ENCODE results near the gene SORL1-AS1.

The SORL1-AS1 gene

GRCh38 chr11:121469910-121470309 is 17.1 kb upstream of the SORL1-AS1 start:
- Histone ChIP-seq H3K4me1 (ENCODE audit: insufficient read depth, low read length) (peaks cover 13% of the 10 kb centered on the region), H3K27me3 (ENCODE audit: insufficient read depth, low read length) (peaks cover 15% of the 10 kb centered on the region), H3K27ac (ENCODE audit: low read depth, low read length) (no peak overlapping the region), H3K4me3 (ENCODE audit: insufficient read depth, low read length) (no peak overlapping the region), H3K4me2 (ENCODE audit: insufficient read depth, low read length) (no peak overlapping the region), H4K20me1 (ENCODE audit: insufficient read depth, low read length) (no peaks in the 10 kb centered on the region), H3K36me3 (ENCODE audit: insufficient read depth, low read length) (no peaks in the 10 kb centered on the region), H3K9me3 (ENCODE audit: low read depth, low read length) (no peaks in the 10 kb centered on the region), H3K79me2 (ENCODE audit: insufficient read depth, low read length) (no peaks in the 10 kb centered on the region), H2AFZ (ENCODE audit: low read length) (no peak overlapping the region)
- no peak for DNase-seq (ENCODE audit: insufficient read length, low spot score, missing footprints)
- TF ChIP-seq CTCF (IDR thresholded peaks at IDR 0.05; ENCODE audit: extremely low read depth, low read depth, low read length) = no peak

- no peak for TF ChIP-seq CTCF (IDR thresholded peaks at IDR 0.05; ENCODE audit: extremely low read depth, low read depth, low read length)
- DNase-seq (ENCODE audit: insufficient read length, low spot score, missing footprints) = no peak
- Histone ChIP-seq H3K27ac (ENCODE audit: low read depth, low read length) (no peak overlapping the region), H3K4me3 (ENCODE audit: insufficient read depth, low read length) (no peak overlapping the region), H3K36me3 (ENCODE audit: insufficient read depth, low read length) (no peaks in the 10 kb centered on the region), H4K20me1 (ENCODE audit: insufficient read depth, low read length) (no peaks in the 10 kb centered on the region), H3K4me1 (ENCODE audit: insufficient read depth, low read length) (peaks cover 22% of the 10 kb centered on the region), H3K79me2 (ENCODE audit: insufficient read depth, low read length) (no peaks in the 10 kb centered on the region), H3K4me2 (ENCODE audit: insufficient read depth, low read length) (no peak overlapping the region), H2AFZ (ENCODE audit: low read length) (no peak overlapping the region), H3K27me3 (ENCODE audit: insufficient read depth, low read length) (peaks cover 15% of the 10 kb centered on the region), H3K9me3 (ENCODE audit: low read depth, low read length) (no peaks in the 10 kb centered on the region)
Observed at GRCh38 chr11:121467965-121468364, 15.2 kb upstream of the SORL1-AS1 start.

- Histone ChIP-seq H2AFZ (ENCODE audit: low read length) (no peak overlapping the region), H3K79me2 (ENCODE audit: insufficient read depth, low read length) (no peaks in the 10 kb centered on the region), H3K27me3 (ENCODE audit: insufficient read depth, low read length) (peaks cover 14% of the 10 kb centered on the region), H4K20me1 (ENCODE audit: insufficient read depth, low read length) (no peaks in the 10 kb centered on the region), H3K4me3 (ENCODE audit: insufficient read depth, low read length) (no peak overlapping the region), H3K36me3 (ENCODE audit: insufficient read depth, low read length) (no peaks in the 10 kb centered on the region), H3K4me2 (ENCODE audit: insufficient read depth, low read length) (no peak overlapping the region), H3K27ac (ENCODE audit: low read depth, low read length) (no peak overlapping the region), H3K4me1 (ENCODE audit: insufficient read depth, low read length) (peaks cover 22% of the 10 kb centered on the region), H3K9me3 (ENCODE audit: low read depth, low read length) (no peaks in the 10 kb centered on the region)
- DNase-seq (ENCODE audit: insufficient read length, low spot score, missing footprints) = no peak
- no peak for TF ChIP-seq CTCF (IDR thresholded peaks at IDR 0.05; ENCODE audit: extremely low read depth, low read depth, low read length)
Observed at GRCh38 chr11:121467471-121467870, 14.7 kb upstream of the SORL1-AS1 start.

- Histone ChIP-seq H3K4me2 (ENCODE audit: insufficient read depth, low read length) (peak overlapping the region; percentile 32), H3K79me2 (ENCODE audit: insufficient read depth, low read length) (no peaks in the 10 kb centered on the region), H3K4me1 (ENCODE audit: insufficient read depth, low read length) (peaks cover 22% of the 10 kb centered on the region), H2AFZ (ENCODE audit: low read length) (no peak overlapping the region), H3K4me3 (ENCODE audit: insufficient read depth, low read length) (no peak overlapping the region), H3K36me3 (ENCODE audit: insufficient read depth, low read length) (no peaks in the 10 kb centered on the region), H3K27ac (ENCODE audit: low read depth, low read length) (no peak overlapping the region), H3K27me3 (ENCODE audit: insufficient read depth, low read length) (peaks cover 17% of the 10 kb centered on the region), H4K20me1 (ENCODE audit: insufficient read depth, low read length) (no peaks in the 10 kb centered on the region), H3K9me3 (ENCODE audit: low read depth, low read length) (no peaks in the 10 kb centered on the region)
- no peak for TF ChIP-seq CTCF (IDR thresholded peaks at IDR 0.05; ENCODE audit: extremely low read depth, low read depth, low read length)
- peak; percentile 95 for DNase-seq (ENCODE audit: insufficient read length, low spot score, missing footprints)
Observed at GRCh38 chr11:121466063-121466794, 13.5 kb upstream of the SORL1-AS1 start.

Measured in osteoblast (primary cell).